Mesothelial cell of epicardium (in vitro differentiated cells): ENCODE results near the gene PKD1L1. TPM values are rescaled to one million over a fixed set of nuclear protein-coding genes. Genes with fewer than 3 reads are reported as not detected.

ENCODE experiments used
- DNase-seq, 2 experiments: peaks; one replicate each; pipeline ENCODE4 v3.0.0; 2021; ENCODE audit warnings: low spot score in 2 of 2; ENCODE audit not compliant: unreplicated experiment in 2 of 2
- H3K27ac Mint-ChIP-seq: 2 replicates; pipeline ENCODE4 v1.8.0; 2021; ENCODE audit warnings: mixed read lengths
- H3K27me3 Mint-ChIP-seq: 2 replicates; pipeline ENCODE4 v1.8.0; 2021; ENCODE audit warnings: low read depth, mixed read lengths
- H3K36me3 Mint-ChIP-seq: 2 replicates; pipeline ENCODE4 v1.8.0; 2021; ENCODE audit warnings: mixed read lengths
- H3K4me1 Mint-ChIP-seq: 2 replicates; pipeline ENCODE4 v1.8.0; 2021; ENCODE audit warnings: mixed read lengths
- H3K4me3 Mint-ChIP-seq: 2 replicates; pipeline ENCODE4 v1.8.0; 2021; ENCODE audit warnings: mild to moderate bottlenecking, moderate library complexity, mixed read lengths
- H3K9me3 Mint-ChIP-seq: 2 replicates; pipeline ENCODE4 v1.8.0; 2021; ENCODE audit warnings: mixed read lengths
- total RNA-seq: library from RNA; stranded (reverse); gene quantifications from 3 replicates; pipeline ENCODE4 v1.2.1, GENCODE V29; 2021
- TF ChIP-seq, protein P1 (sequence below): fragments of 200-600 bp; sonication (generic); IDR thresholded peaks from one replicate; pipeline ENCODE4 v1.5.0; 2021; ENCODE audit warnings: antibody characterized with exemption; ENCODE audit not compliant: unreplicated experiment

Gene PKD1L1
- total RNA-seq, 1 donor from 2014 or later = 0.36 TPM

- Mint-ChIP-seq H3K4me1 (peaks cover 3% of the 10 kb centered on the region), H3K27ac (no peak overlapping the region), H3K36me3 (no peaks in the 10 kb centered on the region), H3K27me3 (no peaks in the 10 kb centered on the region), H3K9me3 (no peaks in the 10 kb centered on the region), H3K4me3 (no peak overlapping the region)
- DNase-seq = no peak
- TF ChIP-seq, protein P1, sequence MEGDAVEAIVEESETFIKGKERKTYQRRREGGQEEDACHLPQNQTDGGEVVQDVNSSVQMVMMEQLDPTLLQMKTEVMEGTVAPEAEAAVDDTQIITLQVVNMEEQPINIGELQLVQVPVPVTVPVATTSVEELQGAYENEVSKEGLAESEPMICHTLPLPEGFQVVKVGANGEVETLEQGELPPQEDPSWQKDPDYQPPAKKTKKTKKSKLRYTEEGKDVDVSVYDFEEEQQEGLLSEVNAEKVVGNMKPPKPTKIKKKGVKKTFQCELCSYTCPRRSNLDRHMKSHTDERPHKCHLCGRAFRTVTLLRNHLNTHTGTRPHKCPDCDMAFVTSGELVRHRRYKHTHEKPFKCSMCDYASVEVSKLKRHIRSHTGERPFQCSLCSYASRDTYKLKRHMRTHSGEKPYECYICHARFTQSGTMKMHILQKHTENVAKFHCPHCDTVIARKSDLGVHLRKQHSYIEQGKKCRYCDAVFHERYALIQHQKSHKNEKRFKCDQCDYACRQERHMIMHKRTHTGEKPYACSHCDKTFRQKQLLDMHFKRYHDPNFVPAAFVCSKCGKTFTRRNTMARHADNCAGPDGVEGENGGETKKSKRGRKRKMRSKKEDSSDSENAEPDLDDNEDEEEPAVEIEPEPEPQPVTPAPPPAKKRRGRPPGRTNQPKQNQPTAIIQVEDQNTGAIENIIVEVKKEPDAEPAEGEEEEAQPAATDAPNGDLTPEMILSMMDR = no peak
Observed at GRCh38 chr7:47937711-47938573, 10.3 kb downstream of the PKD1L1 start.

GRCh38 chr7:47937065-47937687 is 11.1 kb downstream of the PKD1L1 start:
- Mint-ChIP-seq H3K27me3 (no peaks in the 10 kb centered on the region), H3K9me3 (no peaks in the 10 kb centered on the region), H3K36me3 (no peaks in the 10 kb centered on the region), H3K4me1 (peaks cover 3% of the 10 kb centered on the region), H3K27ac (no peak overlapping the region), H3K4me3 (no peak overlapping the region)
- no peak for DNase-seq
- TF ChIP-seq, protein P1 = no peak

- no peak for DNase-seq
- Mint-ChIP-seq H3K36me3 (no peaks in the 10 kb centered on the region), H3K9me3 (no peaks in the 10 kb centered on the region), H3K27me3 (no peaks in the 10 kb centered on the region), H3K27ac (no peak overlapping the region), H3K4me3 (no peak overlapping the region), H3K4me1 (peaks cover 2% of the 10 kb centered on the region)
- TF ChIP-seq, protein P1 = no peak
Observed at GRCh38 chr7:47936323-47936722, 11.9 kb downstream of the PKD1L1 start.

GRCh38 chr7:47935336-47935735 is 12.9 kb downstream of the PKD1L1 start:
- Mint-ChIP-seq H3K4me3 (no peak overlapping the region), H3K4me1 (peaks cover 2% of the 10 kb centered on the region), H3K36me3 (no peaks in the 10 kb centered on the region), H3K27ac (no peak overlapping the region), H3K27me3 (no peaks in the 10 kb centered on the region), H3K9me3 (no peaks in the 10 kb centered on the region)
- TF ChIP-seq, protein P1 = no peak
- DNase-seq = no peak

GRCh38 chr7:47934831-47935230 is 13.4 kb downstream of the PKD1L1 start:
- no peak overlapping the region for H3K4me3 Mint-ChIP-seq
- H3K27me3 Mint-ChIP-seq = no peaks in the 10 kb centered on the region
- TF ChIP-seq, protein P1 = no peak
- no peaks in the 10 kb centered on the region for H3K36me3 Mint-ChIP-seq
- no peak overlapping the region for H3K27ac Mint-ChIP-seq
- H3K4me1 Mint-ChIP-seq = peaks cover 2% of the 10 kb centered on the region
- no peaks in the 10 kb centered on the region for H3K9me3 Mint-ChIP-seq
- DNase-seq = no peak
